Keratinocyte (primary cell): ENCODE measurements around the gene HCFC1. TPM values are rescaled to one million over a fixed set of nuclear protein-coding genes. Genes with fewer than 3 reads are reported as not detected.

Source experiments
- DNase-seq: peaks from one replicate; pipeline ENCODE4 v3.0.0-alpha.2; 2011; ENCODE audit warnings: low read depth, missing footprints, low spot score
- FAIRE-seq: peaks from 2 replicates; lab custom pipeline; 2011; peaks lifted over from hg19 to GRCh38; lab: Jason Lieb, UNC
- H2AFZ ChIP-seq: 2 replicates; pipeline ENCODE4 v1.6.0; 2012; ENCODE audit warnings: low read length, control low read depth, inconsistent platforms; ENCODE audit not compliant: control insufficient read depth
- H3K27ac ChIP-seq: 2 replicates; pipeline ENCODE4 v1.5.1; 2011; ENCODE audit warnings: low read length; ENCODE audit not compliant: control insufficient read depth, insufficient read depth
- H3K27me3 ChIP-seq: 3 replicates; pipeline ENCODE4 v1.6.0; 2011; ENCODE audit warnings: low read length; ENCODE audit not compliant: control insufficient read depth, insufficient read depth; ENCODE audit errors: extremely low read depth
- H3K36me3 ChIP-seq, 2 experiments: 2 replicates in 1 of 2; 3 replicates in 1 of 2; pipeline ENCODE4 v1.5.1; 2011; ENCODE audit warnings: low read length in 2 of 2, mild to moderate bottlenecking in 1 of 2; ENCODE audit not compliant: control insufficient read depth in 2 of 2, insufficient read depth in 2 of 2; ENCODE audit errors: extremely low read depth in 1 of 2
- H3K4me1 ChIP-seq: 3 replicates; pipeline ENCODE4 v1.5.1; 2011; ENCODE audit warnings: low read length; ENCODE audit not compliant: control insufficient read depth, insufficient read depth; ENCODE audit errors: extremely low read depth
- H3K4me2 ChIP-seq: 3 replicates; pipeline ENCODE4 v1.6.0; 2011; ENCODE audit warnings: low read depth, low read length; ENCODE audit not compliant: control insufficient read depth, insufficient read depth; ENCODE audit errors: extremely low read depth
- H3K4me3 ChIP-seq, 3 experiments: fragments of 200-600 bp in 1 of 3; sonication (generic) in 1 of 3; 2 replicates in 2 of 3; 3 replicates in 1 of 3; pipeline ENCODE4 v1.5.1; 2011 to 2016; ENCODE audit warnings: low read length in 3 of 3, mild to moderate bottlenecking in 3 of 3, control low read depth in 2 of 3, inconsistent platforms in 1 of 3, low read depth in 1 of 3, mixed read lengths in 1 of 3, mixed run types in 1 of 3, moderate library complexity in 1 of 3; ENCODE audit not compliant: control insufficient read depth in 2 of 3, insufficient read depth in 2 of 3; ENCODE audit errors: extremely low read depth in 1 of 3
- H3K79me2 ChIP-seq: 2 replicates; pipeline ENCODE4 v1.6.0; 2012; ENCODE audit warnings: low read length; ENCODE audit not compliant: control insufficient read depth, insufficient read depth
- H3K9ac ChIP-seq: 3 replicates; pipeline ENCODE4 v1.6.0; 2011; ENCODE audit warnings: low read length; ENCODE audit not compliant: control insufficient read depth, insufficient read depth; ENCODE audit errors: extremely low read depth
- H3K9me1 ChIP-seq: 3 replicates; pipeline ENCODE4 v1.6.0; 2011; ENCODE audit warnings: low read length; ENCODE audit not compliant: control insufficient read depth, insufficient read depth; ENCODE audit errors: extremely low read depth
- H3K9me3 ChIP-seq: 2 replicates; pipeline ENCODE4 v1.5.1; 2012; ENCODE audit warnings: low read depth, low read length; ENCODE audit not compliant: control insufficient read depth
- H4K20me1 ChIP-seq: 3 replicates; pipeline ENCODE4 v1.6.0; 2011; ENCODE audit warnings: low read length; ENCODE audit not compliant: control insufficient read depth, insufficient read depth; ENCODE audit errors: extremely low read depth
- CTCF ChIP-seq, 3 experiments: IDR thresholded peaks in 1 of 3; conservative IDR thresholded peaks in 1 of 3; optimal IDR thresholded peaks in 1 of 3; 2 replicates in 2 of 3; 3 replicates in 1 of 3; pipeline versions ENCODE3 to v1.5.1; 2011; ENCODE audit warnings: low read length in 3 of 3, mild to moderate bottlenecking in 3 of 3, moderate library complexity in 2 of 3, control low read depth in 1 of 3, inconsistent platforms in 1 of 3; ENCODE audit not compliant: insufficient read depth in 2 of 3; ENCODE audit errors: extremely low read depth in 1 of 3
- EZH2 ChIP-seq: IDR thresholded peaks from one replicate; pipeline ENCODE4 v1.6.1; 2012; ENCODE audit warnings: inconsistent platforms, mild to moderate bottlenecking, low read length, moderate library complexity
- dilution Hi-C: fragments of 300-500 bp; cut with MboI; formaldehyde crosslinking; loops from one replicate; pipeline ENCODE4 v1.7.0; 2020; ENCODE audit warnings: low sequenced_read_pairs; ENCODE audit not compliant: extremely low pct_ligation_motif_present
- polyA plus RNA-seq, 5 experiments: library from polyadenylated mRNA; depleted of rRNA in 3 of 5; stranded (reverse) in 3 of 5; stranded (forward) in 1 of 5; unstranded in 1 of 5; fragments of >200 nt; gene quantifications; 1 replicate in 1 of 5; 2 replicates in 3 of 5; 3 replicates in 1 of 5; pipeline versions ENCODE4 v1.2.1 to v1.2.3, GENCODE V29; 2011 to 2012; ENCODE audit warnings: missing spikeins in 2 of 5, low read depth in 1 of 5, low replicate concordance in 1 of 5

HCFC1 gene
- polyA plus RNA-seq, 1 donor (not counting 4 experiments of a cell fraction or from before 2014, with no cell fraction given), result 2.7 TPM

DNA sequence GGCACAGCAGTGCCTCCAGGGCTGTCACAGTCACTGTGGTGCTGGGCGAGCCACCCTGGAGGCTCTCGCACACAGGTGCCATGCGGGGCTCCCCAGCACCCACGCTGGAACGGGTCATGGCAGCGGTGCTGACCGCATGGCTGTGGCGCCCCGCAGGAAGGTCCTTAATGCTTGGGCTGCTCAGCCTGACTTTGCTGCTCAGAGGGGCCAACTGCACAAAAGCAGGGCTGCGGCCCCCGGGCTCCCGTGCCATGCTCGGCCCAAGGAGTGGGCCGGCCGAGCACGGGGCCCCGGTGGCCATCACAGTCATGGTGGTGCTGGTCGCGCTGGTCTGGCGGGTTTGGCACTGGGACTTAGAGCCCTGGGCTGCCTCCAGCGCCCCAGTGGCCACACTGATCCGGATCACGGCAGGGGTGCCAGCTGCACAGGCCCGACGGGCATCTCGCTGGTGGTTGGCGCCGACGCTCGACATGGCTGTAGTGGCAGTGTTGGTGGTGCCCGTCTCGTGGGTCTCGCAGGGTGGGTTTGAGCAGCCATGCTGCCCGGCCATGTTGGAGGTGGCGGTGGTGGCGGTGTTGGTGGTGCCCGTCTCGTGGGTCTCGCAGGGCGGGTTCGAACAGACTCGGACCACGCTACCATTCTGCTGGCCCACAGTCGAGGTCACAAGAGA is 16.9 kb downstream of the HCFC1 start:
- Histone ChIP-seq H3K9ac (no peak overlapping the region), H4K20me1 (no peaks in the 10 kb centered on the region), H3K27ac (no peak overlapping the region), H2AFZ (no peak overlapping the region), H3K27me3 (no peaks in the 10 kb centered on the region), H3K9me1 (no peaks in the 10 kb centered on the region), H3K4me2 (no peak overlapping the region), H3K4me3 (no peak overlapping the region), H3K36me3 (peaks cover 35 to 47% of the 10 kb centered on the region in 2 experiments), H3K9me3 (no peaks in the 10 kb centered on the region), H3K79me2 (no peaks in the 10 kb centered on the region), H3K4me1 (no peaks in the 10 kb centered on the region)
- dilution Hi-C loops, result no loop called here
- TF ChIP-seq CTCF (optimal IDR thresholded peaks at IDR 0.05 in 1 of 3, IDR thresholded peaks at IDR 0.05 in 1 of 3, conservative IDR thresholded peaks at IDR 0.05 in 1 of 3; ENCODE audit: extremely low read depth in 1 of 3, insufficient read depth in 2 of 3, low read length in 3 of 3) (no peak), EZH2 (no peak)
- DNase-seq (no peak), FAIRE-seq (no peak)

- Histone ChIP-seq H3K4me1 (no peaks in the 10 kb centered on the region), H3K36me3 (peaks cover 36 to 47% of the 10 kb centered on the region in 2 experiments), H3K27me3 (no peaks in the 10 kb centered on the region), H3K27ac (no peak overlapping the region), H4K20me1 (no peaks in the 10 kb centered on the region), H3K4me2 (no peak overlapping the region), H2AFZ (no peak overlapping the region), H3K4me3 (no peak overlapping the region), H3K9me3 (no peaks in the 10 kb centered on the region), H3K9ac (no peak overlapping the region), H3K9me1 (no peaks in the 10 kb centered on the region), H3K79me2 (no peaks in the 10 kb centered on the region)
- dilution Hi-C loops, result no loop called here
- FAIRE-seq (no peak), DNase-seq (no peak)
- TF ChIP-seq EZH2 (no peak), CTCF (optimal IDR thresholded peaks at IDR 0.05 in 1 of 3, IDR thresholded peaks at IDR 0.05 in 1 of 3, conservative IDR thresholded peaks at IDR 0.05 in 1 of 3; ENCODE audit: extremely low read depth in 1 of 3, insufficient read depth in 2 of 3, low read length in 3 of 3) (no peak)
Measured at GRCh38 chrX:153953892-153954557, 17.6 kb downstream of the HCFC1 start.
